AML-193 (cell line): Measurements from ENCODE around the gene DRG2.

Experiments
- DNase-seq, 2 experiments: peaks; one replicate each; lab custom pipeline; 2025; lab: John Stamatoyannopoulos, UW

Gene DRG2, protein sequence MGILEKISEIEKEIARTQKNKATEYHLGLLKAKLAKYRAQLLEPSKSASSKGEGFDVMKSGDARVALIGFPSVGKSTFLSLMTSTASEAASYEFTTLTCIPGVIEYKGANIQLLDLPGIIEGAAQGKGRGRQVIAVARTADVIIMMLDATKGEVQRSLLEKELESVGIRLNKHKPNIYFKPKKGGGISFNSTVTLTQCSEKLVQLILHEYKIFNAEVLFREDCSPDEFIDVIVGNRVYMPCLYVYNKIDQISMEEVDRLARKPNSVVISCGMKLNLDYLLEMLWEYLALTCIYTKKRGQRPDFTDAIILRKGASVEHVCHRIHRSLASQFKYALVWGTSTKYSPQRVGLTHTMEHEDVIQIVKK

GRCh38 chr17:18087610-18088491, at the start of gene DRG2:
TSS of gene DRG2 (plus strand) at chr17:18087948. CDS start at chr17:18088024, 76 bp downstream.
- DNase-seq, result peak; percentile 30 to 41

- peak; percentile 25 to 36 for DNase-seq
Measured at GRCh38 chr17:18038149-18038850, 49.4 kb upstream of the DRG2 start.

GRCh38 chr17:18038861-18039534, 48.8 kb upstream of the DRG2 start, which contains the start of the genes ATPAF2 and GID4:
TSS of gene ATPAF2 (minus strand) at chr17:18039168. CDS start at chr17:18039013, 155 bp downstream.
TSS of gene GID4 (plus strand) at chr17:18039408. CDS start at chr17:18039465, 57 bp downstream.
- DNase-seq, result peak; percentile 77 to 84

DNA sequence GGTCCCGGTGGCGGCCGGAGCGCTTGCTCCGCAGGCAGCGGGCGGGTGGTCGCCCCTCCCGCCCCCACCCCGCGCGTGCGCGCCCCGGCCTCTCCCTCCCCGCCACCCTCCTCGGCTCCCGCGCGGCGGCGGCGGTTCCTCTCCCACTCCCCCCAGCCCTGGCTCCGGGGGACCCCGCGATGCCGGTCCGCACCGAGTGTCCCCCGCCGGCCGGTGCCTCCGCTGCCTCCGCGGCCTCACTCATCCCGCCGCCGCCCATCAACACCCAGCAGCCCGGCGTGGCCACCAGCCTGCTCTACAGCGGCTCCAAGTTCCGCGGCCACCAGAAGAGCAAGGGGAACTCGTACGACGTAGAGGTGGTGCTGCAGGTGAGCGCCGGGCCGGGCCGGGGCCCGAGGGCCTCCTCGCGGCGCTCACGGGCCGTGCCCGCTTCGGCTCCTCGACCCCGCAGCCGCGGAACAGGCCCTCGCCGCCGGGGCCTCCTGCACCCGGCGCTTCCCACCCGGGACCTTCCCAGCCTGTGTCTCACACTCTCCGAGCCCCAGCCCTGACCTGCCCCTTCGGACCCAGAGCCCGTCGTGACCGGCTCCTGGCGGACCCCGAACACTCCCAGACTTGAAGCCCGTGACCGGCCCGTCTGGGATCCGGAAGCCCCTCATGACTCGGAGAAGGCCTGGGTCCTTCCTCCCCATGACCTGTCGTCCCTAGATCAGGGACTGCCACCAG, 48.0 kb upstream of the DRG2 start:
- peak in 1 of 2 experiments; percentile 9 for DNase-seq

DNA sequence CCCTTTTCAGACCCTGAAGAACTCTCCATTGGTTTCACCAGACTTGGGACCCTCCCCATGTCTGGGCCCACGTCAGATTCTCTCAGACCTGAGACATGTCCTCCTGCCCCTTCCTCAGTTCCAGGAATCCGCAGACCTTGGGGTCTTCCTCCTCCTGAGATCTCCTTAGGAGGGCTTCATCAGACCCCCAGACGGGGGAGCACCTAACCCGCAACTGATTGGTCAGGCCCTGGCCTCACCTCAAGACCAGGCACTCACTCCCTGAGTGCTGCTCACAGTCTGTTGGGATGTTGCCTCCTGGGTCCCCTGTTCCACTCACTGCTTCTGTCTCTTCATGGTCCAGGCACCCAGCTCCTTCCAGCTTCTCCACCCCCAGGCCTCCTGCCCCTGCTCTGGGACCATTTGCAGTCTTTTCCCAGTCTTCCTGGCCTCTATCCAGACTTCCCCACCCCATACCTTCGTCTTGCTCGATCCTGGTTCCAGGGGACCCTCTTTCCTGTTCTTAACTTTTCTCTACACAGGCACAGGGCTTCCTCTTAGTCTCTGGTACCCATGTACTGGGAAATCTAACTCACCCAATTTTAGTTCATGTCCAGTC, 47.4 kb upstream of the DRG2 start:
- no peak for DNase-seq

DNA sequence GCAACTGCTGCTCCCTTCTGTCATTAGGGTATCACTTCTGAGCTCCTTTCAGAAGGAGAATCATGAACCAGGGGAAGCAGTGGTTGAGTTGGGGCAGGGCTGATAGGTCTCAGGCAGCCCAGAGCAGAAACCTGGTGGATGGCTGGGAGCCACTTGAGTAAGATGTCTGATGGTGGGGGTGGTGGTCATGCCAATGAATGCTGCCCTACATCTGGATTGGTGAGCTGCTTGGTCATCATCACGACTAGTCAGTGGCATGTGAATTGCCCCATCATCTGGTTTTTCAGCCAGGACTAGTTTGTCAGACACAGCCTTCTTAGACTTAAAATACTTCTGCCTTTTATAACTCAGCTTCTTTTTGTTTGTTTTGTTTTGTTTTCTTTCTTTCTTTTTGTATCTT, 46.0 kb upstream of the DRG2 start:
- no peak for DNase-seq

GRCh38 chr17:18042983-18043382, 44.8 kb upstream of the DRG2 start:
- no peak for DNase-seq

GRCh38 chr17:18043491-18043890, 44.3 kb upstream of the DRG2 start:
- no peak for DNase-seq

DNA sequence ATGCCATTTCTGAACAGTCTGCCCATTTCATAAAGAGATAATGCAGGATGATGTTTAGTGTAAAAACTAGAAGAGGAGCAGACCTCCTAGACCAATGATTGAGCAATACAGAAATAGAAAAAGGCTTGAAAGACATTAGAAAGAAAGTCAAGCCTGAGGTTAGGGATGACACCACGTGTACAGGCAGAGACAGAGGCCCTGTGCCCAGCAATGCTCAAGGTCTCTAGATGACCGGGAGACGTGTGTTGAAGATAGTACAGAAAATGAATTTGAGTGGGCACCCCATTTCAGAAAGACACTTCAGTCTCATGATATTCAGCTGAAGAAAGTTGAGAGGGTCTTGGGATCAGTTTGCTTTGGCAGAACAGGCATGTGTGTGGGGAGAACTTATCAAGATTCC, 43.1 kb upstream of the DRG2 start:
- no peak for DNase-seq

DNA sequence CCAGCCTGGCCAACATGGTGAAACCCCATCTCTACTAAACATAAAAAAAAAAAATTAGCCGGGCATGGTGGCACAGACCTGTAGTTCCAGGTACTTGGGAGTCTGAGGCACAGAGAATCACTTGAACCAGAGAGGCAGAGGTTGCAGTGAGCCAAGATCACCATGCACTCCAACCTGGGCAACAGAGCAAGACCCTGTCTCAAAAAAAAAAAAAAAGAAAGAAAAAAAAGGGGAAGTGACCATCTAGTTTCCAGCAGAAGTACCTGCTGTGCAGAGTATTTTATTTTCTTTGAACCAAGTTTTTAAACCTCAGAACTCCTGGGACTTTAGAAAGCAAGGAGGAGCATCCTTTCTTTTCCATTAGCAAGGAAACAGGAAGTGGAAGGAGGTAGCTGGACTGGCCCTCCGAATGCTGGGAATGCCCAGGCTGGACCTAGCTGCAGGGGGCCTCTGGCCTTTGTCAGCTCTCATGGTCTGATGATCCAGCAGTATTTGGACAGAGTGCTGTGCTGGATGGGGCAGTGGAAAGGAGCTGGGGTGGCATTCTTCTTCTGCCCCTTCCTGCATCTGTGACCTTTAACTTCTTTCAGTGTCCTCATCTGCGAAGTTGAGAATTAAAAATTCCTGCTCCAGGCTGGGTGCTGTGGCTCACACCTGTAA, 41.9 kb upstream of the DRG2 start:
- no peak for DNase-seq

GRCh38 chr17:18055597-18055996, 32.2 kb upstream of the DRG2 start:
- no peak for DNase-seq

- DNase-seq, result no peak
Measured at GRCh38 chr17:18056214-18056613, 31.5 kb upstream of the DRG2 start.

GRCh38 chr17:18059283-18059682, 28.5 kb upstream of the DRG2 start:
- no peak for DNase-seq

GRCh38 chr17:18064053-18064452, 23.7 kb upstream of the DRG2 start:
- no peak for DNase-seq

GRCh38 chr17:18065546-18065945, 22.2 kb upstream of the DRG2 start:
- DNase-seq, result no peak

DNA sequence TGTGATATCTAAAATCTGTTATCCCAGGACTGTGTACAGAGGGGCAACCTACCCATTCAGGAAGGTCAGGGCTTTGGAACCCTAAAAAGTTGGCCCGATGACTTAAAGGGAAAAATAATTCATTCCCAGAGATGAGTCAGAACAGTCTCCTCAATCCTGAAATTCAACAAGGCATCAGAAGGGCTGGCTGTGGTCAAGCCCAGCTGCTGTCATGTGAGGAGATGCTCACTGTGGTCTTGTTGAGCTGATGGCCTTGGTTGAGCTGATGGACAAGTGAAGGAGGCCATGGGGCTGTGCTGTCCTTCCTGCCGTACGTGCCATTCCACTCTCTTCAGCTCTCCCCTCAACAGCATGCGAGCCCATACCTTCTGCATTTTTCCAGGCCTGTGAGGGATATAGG, 20.9 kb upstream of the DRG2 start:
- no peak for DNase-seq

- no peak for DNase-seq
Measured at GRCh38 chr17:18069101-18069500, 18.6 kb upstream of the DRG2 start.

DNA sequence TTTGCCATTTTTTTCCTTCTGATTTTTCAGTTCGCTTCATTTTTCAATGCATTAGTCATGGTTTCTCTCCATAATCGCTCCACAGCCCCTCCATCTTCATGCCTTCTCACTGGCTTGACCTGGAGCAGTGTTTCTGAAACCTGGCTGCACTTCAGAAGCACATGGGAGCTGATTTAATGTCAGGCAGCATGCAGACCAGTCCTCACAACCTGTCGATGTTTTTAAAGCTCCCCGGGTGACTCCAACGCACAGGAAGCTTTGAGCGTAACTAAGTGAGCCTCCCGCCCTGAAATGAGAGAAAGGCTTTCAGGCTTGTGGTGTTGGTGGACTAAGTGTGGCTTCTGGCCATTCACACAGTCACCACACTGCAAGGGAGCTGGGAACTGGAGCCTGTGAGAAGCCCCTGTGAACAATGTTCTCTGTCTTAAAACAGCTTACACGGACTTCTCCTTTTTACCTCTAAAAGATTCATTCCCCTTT, 16.8 kb upstream of the DRG2 start:
- no peak for DNase-seq

GRCh38 chr17:18071751-18072150, 16.0 kb upstream of the DRG2 start:
- DNase-seq, result no peak
